ENCODE measurements around the gene GALNT18.
"Not testable (repeated sequence)": the region's sequence is repeated elsewhere in the genome, so short reads cannot be mapped to it uniquely, and the experiment has no call there.

Gene GALNT18

DNA sequence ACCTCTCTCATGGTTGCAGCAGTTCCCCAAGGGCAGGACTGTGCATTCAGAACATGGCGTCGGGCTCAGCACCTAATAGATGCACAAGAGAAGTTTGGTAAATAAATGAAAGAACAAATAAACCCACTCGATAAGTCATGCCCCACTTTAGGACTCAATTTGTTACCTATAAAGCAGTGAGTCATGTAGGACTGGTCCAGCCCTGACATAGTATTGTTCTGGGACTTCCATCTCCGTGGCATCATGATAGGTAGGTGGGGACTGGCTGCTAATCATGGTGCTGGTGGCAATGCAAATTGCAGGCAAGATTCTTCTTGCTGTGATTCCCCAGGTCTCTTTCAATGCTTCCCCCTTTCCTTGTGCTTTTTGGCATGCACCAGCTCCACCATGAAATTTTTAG, 150.6 kb downstream of the GALNT18 start:
- Mint-ChIP-seq H3K4me3 (no peak overlapping the region), H3K9me3 (no peaks in the 10 kb centered on the region), H3K27ac (no peak overlapping the region), H3K36me3 (no peaks in the 10 kb centered on the region), H3K4me1 (no peaks in the 10 kb centered on the region), H3K27me3 (peaks cover 2% of the 10 kb centered on the region)

DNA sequence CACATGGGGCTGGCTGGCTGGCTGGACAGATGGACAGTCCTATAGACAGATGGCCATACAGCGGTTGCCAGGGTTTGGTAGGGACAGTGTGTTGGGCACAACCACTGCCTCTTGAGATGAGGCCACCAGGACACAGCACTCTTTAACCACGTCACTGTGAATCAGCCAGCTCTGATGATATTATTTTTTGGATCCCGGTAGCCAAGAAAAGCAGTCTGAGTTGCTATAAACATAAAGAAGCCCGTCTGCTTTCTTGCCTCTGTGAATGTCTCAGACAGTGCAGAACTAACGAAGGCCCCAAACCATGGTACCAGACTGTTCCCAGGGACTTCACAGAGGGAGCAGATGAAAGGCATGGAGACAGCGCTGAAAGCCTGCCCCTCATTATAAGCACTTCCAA, 152.9 kb downstream of the GALNT18 start:
- H3K4me1 Mint-ChIP-seq: no peaks in the 10 kb centered on the region
- H3K27ac Mint-ChIP-seq: no peak overlapping the region
- no peaks in the 10 kb centered on the region for H3K27me3 Mint-ChIP-seq
- H3K9me3 Mint-ChIP-seq: no peaks in the 10 kb centered on the region
- no peak overlapping the region for H3K4me3 Mint-ChIP-seq
- H3K36me3 Mint-ChIP-seq: no peaks in the 10 kb centered on the region

DNA sequence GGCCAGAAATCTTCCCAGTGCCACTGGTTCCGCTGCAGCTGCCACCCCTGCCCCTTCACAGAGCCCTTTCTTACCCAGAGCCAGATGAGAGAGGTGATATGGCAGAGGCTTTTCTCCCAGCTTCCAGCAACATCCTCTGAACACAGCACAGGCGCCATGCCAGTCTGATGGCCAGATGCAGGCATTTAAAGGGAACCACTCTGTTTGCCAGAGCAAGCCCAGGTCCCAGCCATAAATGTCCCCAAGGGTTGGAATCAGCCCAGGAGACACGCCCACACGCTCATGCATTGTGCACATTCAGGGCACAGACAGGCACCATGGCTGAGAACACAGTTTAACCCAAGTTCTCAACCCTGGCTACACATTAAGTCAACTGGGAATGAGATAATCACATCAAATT, 154.5 kb downstream of the GALNT18 start:
- Mint-ChIP-seq H3K9me3 (no peaks in the 10 kb centered on the region), H3K27ac (no peak overlapping the region), H3K4me3 (no peak overlapping the region), H3K27me3 (no peaks in the 10 kb centered on the region), H3K4me1 (no peaks in the 10 kb centered on the region), H3K36me3 (no peaks in the 10 kb centered on the region)

- no peak overlapping the region for H3K4me3 Mint-ChIP-seq
- H3K4me1 Mint-ChIP-seq: no peaks in the 10 kb centered on the region
- H3K36me3 Mint-ChIP-seq: no peaks in the 10 kb centered on the region
- no peaks in the 10 kb centered on the region for H3K27me3 Mint-ChIP-seq
- no peaks in the 10 kb centered on the region for H3K9me3 Mint-ChIP-seq
- H3K27ac Mint-ChIP-seq: no peak overlapping the region
Measured at GRCh38 chr11:11464555-11464954, 157.2 kb downstream of the GALNT18 start.

- Mint-ChIP-seq H3K9me3 (no peaks in the 10 kb centered on the region), H3K4me1 (no peaks in the 10 kb centered on the region), H3K27me3 (no peaks in the 10 kb centered on the region), H3K4me3 (no peak overlapping the region), H3K36me3 (no peaks in the 10 kb centered on the region), H3K27ac (no peak overlapping the region)
Measured at GRCh38 chr11:11463405-11463804, 158.4 kb downstream of the GALNT18 start.

GRCh38 chr11:11461473-11461872, 160.3 kb downstream of the GALNT18 start:
- no peaks in the 10 kb centered on the region for H3K9me3 Mint-ChIP-seq
- no peaks in the 10 kb centered on the region for H3K4me1 Mint-ChIP-seq
- no peak overlapping the region for H3K4me3 Mint-ChIP-seq
- no peaks in the 10 kb centered on the region for H3K36me3 Mint-ChIP-seq
- H3K27me3 Mint-ChIP-seq: no peaks in the 10 kb centered on the region
- H3K27ac Mint-ChIP-seq: no peak overlapping the region

DNA sequence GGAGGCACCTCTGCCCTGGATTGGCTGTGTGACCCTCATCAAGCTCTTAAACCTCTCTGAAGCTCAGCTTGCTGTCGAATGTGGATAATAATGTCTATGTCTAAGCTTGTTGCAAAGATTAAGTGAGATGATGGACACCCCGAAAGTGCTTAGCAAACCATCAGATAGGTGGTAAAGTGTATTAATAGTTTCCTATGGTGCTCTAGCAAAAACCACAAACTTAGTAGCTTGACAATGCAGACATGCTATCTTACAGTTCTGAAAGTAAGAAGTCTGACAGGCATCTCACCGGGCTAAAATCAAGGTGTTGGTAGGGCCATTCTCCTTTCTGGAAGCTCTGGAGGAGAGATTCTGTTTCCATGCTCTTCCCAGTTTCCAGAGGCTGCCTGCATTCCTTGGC, 162.2 kb downstream of the GALNT18 start:
- H3K36me3 Mint-ChIP-seq: no peaks in the 10 kb centered on the region
- H3K4me3 Mint-ChIP-seq: no peak overlapping the region
- no peaks in the 10 kb centered on the region for H3K9me3 Mint-ChIP-seq

DNA sequence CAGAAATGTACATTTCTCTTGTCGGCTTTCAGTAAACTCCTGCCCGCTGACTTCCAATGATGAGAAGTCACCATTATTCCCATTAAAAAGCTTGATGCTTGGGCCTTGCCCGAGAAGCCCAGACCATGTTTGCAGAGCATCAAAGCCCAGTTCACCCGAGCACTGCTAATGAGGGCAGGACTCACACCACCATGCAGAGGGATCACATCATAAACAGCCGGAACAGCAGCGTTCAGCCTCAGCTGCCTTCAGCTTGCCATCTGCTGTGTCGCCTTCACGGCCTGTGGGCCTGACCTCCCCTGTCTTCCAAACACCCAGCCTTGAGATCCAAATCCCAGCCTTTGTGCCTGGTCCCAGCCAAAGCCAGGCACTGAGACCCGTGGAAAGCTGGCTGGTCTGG, 163.3 kb downstream of the GALNT18 start:
- H3K9me3 Mint-ChIP-seq: no peaks in the 10 kb centered on the region

More for the DNA sequence above, 162.2 kb downstream of the GALNT18 start:
- Mint-ChIP-seq H3K27me3 (no peaks in the 10 kb centered on the region), H3K4me1 (no peaks in the 10 kb centered on the region), H3K27ac (no peak overlapping the region)

DNA sequence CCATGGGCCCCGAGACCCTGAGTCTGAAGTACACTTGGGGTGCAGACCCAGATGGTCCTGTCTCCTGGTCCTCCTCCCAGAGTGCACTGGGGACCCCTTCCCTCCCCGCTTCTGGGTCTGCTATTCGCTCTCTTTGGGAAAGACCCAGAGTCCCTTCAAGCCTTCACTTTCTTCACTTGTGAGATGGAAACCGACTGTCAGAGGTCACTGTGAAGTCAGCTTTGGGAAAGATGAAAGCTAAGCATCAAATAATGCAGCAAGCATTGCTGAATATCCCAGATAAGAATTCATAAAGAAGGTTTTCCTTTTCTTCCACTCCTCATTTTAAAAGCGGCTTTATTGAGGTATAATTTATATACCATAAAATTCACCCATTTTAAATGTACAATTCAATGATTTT, 163.8 kb downstream of the GALNT18 start:
- H3K9me3 Mint-ChIP-seq: no peaks in the 10 kb centered on the region
- no peak overlapping the region for H3K27ac Mint-ChIP-seq
- no peaks in the 10 kb centered on the region for H3K4me1 Mint-ChIP-seq
- H3K36me3 Mint-ChIP-seq: no peaks in the 10 kb centered on the region
- H3K4me3 Mint-ChIP-seq: no peak overlapping the region
- no peaks in the 10 kb centered on the region for H3K27me3 Mint-ChIP-seq

More for the DNA sequence above, 163.3 kb downstream of the GALNT18 start:
- no peak overlapping the region for H3K27ac Mint-ChIP-seq
- H3K36me3 Mint-ChIP-seq: no peaks in the 10 kb centered on the region
- no peaks in the 10 kb centered on the region for H3K4me1 Mint-ChIP-seq
- no peaks in the 10 kb centered on the region for H3K27me3 Mint-ChIP-seq
- no peak overlapping the region for H3K4me3 Mint-ChIP-seq

GRCh38 chr11:11456866-11457265, 164.9 kb downstream of the GALNT18 start:
- no peaks in the 10 kb centered on the region for H3K36me3 Mint-ChIP-seq
- H3K9me3 Mint-ChIP-seq: no peaks in the 10 kb centered on the region
- H3K4me1 Mint-ChIP-seq: no peaks in the 10 kb centered on the region
- no peak overlapping the region for H3K27ac Mint-ChIP-seq
- no peaks in the 10 kb centered on the region for H3K27me3 Mint-ChIP-seq
- no peak overlapping the region for H3K4me3 Mint-ChIP-seq

DNA sequence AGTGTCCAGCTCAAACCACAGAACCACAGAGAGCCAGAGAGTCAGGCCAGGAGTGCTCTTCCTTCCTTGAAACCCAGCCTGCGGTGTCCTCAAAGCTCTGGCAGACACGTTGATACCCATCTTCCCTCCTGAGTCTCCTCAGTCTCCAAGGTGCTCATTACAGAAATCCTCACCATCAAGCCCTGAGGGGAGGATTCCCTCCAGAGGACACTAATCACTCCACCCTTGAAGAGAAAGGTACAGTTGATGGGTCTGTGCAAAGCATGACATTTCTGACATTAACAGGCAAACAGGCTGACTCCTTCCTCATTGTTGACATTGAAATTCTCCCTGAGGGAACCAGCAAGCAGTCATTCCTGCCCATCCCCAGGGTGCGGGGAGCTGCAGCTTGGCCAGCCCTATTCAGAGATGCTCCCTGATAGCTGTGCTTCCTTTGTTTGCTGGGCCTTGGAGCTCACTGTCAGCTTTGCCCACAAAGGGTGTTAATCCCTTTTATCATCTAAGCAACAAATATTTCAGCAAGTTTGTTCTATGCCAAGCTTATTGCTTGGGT, 167.1 kb downstream of the GALNT18 start:
- H3K9me3 Mint-ChIP-seq: no peaks in the 10 kb centered on the region
- H3K4me3 Mint-ChIP-seq: no peak overlapping the region
- H3K4me1 Mint-ChIP-seq: no peaks in the 10 kb centered on the region
- no peak overlapping the region for H3K27ac Mint-ChIP-seq
- H3K36me3 Mint-ChIP-seq: no peaks in the 10 kb centered on the region
- H3K27me3 Mint-ChIP-seq: no peaks in the 10 kb centered on the region

DNA sequence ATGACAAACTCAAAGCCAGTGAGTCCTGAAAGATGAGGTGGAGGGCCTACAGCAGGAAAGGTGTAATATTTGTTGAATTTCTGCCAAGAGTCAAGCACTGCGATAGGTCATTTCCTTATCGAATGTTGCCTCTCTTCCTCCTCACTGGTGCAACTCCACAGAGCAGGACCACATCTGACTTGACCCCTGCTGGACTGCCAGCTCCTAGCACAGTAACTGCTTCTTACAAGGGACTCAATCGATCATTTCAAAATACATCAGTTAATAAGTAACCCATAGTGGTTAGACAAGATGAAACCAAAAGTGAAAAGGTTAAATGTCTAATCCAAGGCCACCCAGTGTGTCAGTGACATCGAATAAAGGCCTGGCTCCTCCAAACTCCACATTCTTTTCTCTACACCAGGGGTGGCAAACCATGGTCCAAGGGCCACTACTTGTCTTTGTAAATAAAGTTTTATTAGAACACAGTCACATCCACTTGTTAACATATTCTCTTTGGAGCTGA, 170.3 kb downstream of the GALNT18 start:
- H3K36me3 Mint-ChIP-seq: no peaks in the 10 kb centered on the region
- H3K4me1 Mint-ChIP-seq: no peaks in the 10 kb centered on the region
- H3K4me3 Mint-ChIP-seq: no peak overlapping the region
- no peak overlapping the region for H3K27ac Mint-ChIP-seq
- H3K9me3 Mint-ChIP-seq: no peaks in the 10 kb centered on the region
- H3K27me3 Mint-ChIP-seq: no peaks in the 10 kb centered on the region

- Mint-ChIP-seq H3K27ac (no peak overlapping the region), H3K27me3 (no peaks in the 10 kb centered on the region), H3K4me3 (no peak overlapping the region), H3K9me3 (no peaks in the 10 kb centered on the region), H3K36me3 (no peaks in the 10 kb centered on the region), H3K4me1 (no peaks in the 10 kb centered on the region)
Measured at GRCh38 chr11:11450744-11451362, 171.0 kb downstream of the GALNT18 start.

- Mint-ChIP-seq H3K4me1 (no peaks in the 10 kb centered on the region), H3K27ac (no peak overlapping the region)
Measured at GRCh38 chr11:11449327-11449726, 172.5 kb downstream of the GALNT18 start.

GRCh38 chr11:11448626-11449025, 173.2 kb downstream of the GALNT18 start:
- no peaks in the 10 kb centered on the region for H3K27me3 Mint-ChIP-seq
- no peak overlapping the region for H3K27ac Mint-ChIP-seq
- no peaks in the 10 kb centered on the region for H3K36me3 Mint-ChIP-seq
- no peaks in the 10 kb centered on the region for H3K4me1 Mint-ChIP-seq
- H3K4me3 Mint-ChIP-seq: no peak overlapping the region
- H3K9me3 Mint-ChIP-seq: no peaks in the 10 kb centered on the region

More at GRCh38 chr11:11449327-11449726, 172.5 kb downstream of the GALNT18 start:
- Mint-ChIP-seq H3K9me3 (no peaks in the 10 kb centered on the region), H3K36me3 (no peaks in the 10 kb centered on the region), H3K4me3 (no peak overlapping the region), H3K27me3 (no peaks in the 10 kb centered on the region)

DNA sequence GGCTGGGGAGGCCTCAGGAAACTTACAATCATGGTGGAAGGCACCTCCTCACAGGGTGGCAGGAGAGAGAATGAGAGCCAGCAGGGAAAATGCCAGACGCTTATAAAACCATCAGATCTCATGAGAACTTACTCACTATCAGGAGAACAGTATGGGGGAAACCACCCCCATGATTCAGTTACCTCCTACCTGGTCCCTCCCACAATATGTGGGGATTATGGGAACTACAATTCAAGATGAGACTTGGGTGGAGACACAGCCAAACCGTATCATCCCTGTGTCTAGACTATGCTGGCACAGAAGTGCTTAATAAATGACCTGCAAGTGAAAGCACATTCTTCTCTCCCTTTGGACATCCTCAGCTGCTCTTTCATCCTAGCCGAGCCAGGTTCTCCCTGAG, 174.2 kb downstream of the GALNT18 start:
- not testable (repeated sequence) for H3K9me3 Mint-ChIP-seq, H3K36me3 Mint-ChIP-seq, H3K27me3 Mint-ChIP-seq, H3K4me1 Mint-ChIP-seq, H3K27ac Mint-ChIP-seq, H3K4me3 Mint-ChIP-seq

GRCh38 chr11:11446967-11447366, 174.8 kb downstream of the GALNT18 start:
- no peaks in the 10 kb centered on the region for H3K4me1 Mint-ChIP-seq
- H3K4me3 Mint-ChIP-seq: no peak overlapping the region
- no peaks in the 10 kb centered on the region for H3K9me3 Mint-ChIP-seq
- no peaks in the 10 kb centered on the region for H3K27me3 Mint-ChIP-seq
- H3K27ac Mint-ChIP-seq: no peak overlapping the region
- H3K36me3 Mint-ChIP-seq: no peaks in the 10 kb centered on the region

All from activated naive CD4-positive, alpha-beta T cell treated with anti-CD3 and anti-CD28 coated beads, Interleukin-2, amount 50 U/mL, for 24 hours (primary cell).